Esophagus muscularis mucosa (tissue), 3 donors: ENCODE data around the gene MAMDC2.

Experiments used
- POLR2A ChIP-seq: fragments of 450-650 bp; IDR thresholded peaks from one replicate; pipeline ENCODE4 v1.6.1; 2017; ENCODE audit warnings: antibody characterized with exemption, moderate library complexity, mild to moderate bottlenecking, low read depth
- TF ChIP-seq, protein P1 (sequence below), 3 experiments: fragments of 200-600 bp in 2 of 3; fragments of 450-650 bp in 1 of 3; sonication (generic) in 2 of 3; IDR thresholded peaks; one replicate each; pipeline ENCODE4 v1.5.1; 2017 to 2019; ENCODE audit warnings: antibody characterized with exemption in 3 of 3, mild to moderate bottlenecking in 2 of 3, moderate library complexity in 1 of 3

DNA sequence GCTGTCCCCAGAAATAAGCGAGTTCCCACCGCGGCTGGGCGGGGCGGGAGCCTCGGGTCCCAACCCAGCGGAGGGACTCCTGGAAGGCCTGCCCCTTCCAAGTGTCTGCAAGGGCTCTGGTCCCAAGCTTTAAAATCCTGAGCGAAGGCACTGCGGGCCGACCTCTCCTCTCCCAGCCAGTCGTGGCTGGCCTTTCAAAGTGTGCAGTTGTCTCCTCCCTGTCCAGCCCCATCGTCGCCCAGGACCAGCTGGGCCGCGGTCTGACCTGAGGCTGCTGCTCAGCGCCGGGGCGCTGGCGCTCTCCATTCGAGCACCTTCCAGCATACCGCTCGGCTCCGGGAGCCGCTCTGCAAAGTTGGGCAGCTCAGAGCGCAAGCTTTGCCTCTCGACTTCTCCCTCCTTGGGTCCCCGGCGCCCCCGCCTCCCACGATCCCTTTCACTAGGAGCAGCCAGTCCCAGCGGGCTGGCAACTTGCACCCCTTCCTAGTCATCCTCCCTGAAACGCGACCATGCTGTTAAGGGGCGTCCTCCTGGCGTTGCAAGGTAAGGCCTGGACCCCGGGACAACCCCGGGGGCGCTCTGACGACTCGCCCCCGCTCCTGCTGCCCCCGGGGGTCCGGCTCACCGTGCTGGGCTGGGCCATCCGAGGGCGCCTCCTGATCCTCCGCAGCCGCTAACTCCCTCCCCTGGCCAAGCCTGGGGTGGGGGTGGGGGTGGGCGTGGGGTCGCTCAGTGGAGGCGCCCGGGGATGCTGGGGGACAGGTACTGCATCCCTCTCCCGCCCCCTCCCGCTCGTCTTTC is at the start of gene MAMDC2:
- TF ChIP-seq, protein P1, sequence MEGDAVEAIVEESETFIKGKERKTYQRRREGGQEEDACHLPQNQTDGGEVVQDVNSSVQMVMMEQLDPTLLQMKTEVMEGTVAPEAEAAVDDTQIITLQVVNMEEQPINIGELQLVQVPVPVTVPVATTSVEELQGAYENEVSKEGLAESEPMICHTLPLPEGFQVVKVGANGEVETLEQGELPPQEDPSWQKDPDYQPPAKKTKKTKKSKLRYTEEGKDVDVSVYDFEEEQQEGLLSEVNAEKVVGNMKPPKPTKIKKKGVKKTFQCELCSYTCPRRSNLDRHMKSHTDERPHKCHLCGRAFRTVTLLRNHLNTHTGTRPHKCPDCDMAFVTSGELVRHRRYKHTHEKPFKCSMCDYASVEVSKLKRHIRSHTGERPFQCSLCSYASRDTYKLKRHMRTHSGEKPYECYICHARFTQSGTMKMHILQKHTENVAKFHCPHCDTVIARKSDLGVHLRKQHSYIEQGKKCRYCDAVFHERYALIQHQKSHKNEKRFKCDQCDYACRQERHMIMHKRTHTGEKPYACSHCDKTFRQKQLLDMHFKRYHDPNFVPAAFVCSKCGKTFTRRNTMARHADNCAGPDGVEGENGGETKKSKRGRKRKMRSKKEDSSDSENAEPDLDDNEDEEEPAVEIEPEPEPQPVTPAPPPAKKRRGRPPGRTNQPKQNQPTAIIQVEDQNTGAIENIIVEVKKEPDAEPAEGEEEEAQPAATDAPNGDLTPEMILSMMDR (IDR thresholded peaks at IDR 0.05), result no peak
- TF ChIP-seq POLR2A, result peak; percentile 25
